ENCODE data around the gene DOP1B.

DOP1B gene

DNA sequence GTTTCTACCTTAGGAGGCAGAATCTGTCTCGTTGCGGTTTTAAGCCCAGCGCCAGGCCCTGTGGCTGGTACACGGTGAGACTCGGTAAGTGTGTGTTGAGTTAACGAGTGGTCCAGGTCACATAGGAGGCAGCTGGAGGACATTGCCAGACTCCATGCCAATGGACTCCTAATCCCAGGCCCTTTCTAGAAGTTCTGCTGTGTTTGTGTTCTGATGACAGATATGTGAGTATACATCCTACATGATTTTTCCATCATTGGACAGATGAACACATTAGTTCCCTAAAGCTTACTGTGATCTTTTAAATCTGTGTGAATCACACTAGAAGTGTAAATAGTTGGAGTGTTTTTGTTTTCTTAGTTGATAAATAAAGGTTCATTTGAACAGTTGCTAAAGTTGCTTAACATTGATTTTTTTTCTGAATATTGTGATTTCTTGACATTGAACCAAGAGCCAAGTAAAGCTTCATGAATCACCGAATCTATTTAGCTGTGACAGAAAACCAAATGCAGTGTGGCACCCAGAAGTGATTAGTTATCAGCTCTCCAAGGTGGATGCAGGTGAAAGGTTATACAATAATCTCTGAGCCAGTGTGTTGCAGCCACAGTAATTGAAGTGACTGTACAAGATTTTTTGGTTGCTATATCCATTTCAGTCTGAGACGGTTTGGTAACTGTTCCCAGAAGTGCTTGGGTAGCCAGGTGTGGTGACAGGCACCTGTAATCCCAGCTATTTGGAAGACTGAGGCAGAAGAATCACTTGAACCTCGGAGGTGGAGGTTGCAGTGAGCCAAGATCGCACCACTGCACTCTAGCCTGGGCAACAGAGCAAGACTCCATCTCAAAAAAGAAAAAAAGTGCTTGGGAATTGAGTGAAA is 46.3 kb downstream of the DOP1B start:
- Histone ChIP-seq H3K4me1 (ENCODE audit: control insufficient read depth, insufficient read depth, low read length) (no peaks in the 10 kb centered on the region), H3K9ac (ENCODE audit: low read length) (no peak overlapping the region), H3K27ac (ENCODE audit: low read depth, low read length) (no peak overlapping the region), H3K36me3 (ENCODE audit: control insufficient read depth, insufficient read depth, low read length) (peaks cover 3% of the 10 kb centered on the region), H3K4me3 (ENCODE audit: low read length) (no peak overlapping the region), H3K27me3 (ENCODE audit: control insufficient read depth, insufficient read depth, low read length) (no peaks in the 10 kb centered on the region)

DNA sequence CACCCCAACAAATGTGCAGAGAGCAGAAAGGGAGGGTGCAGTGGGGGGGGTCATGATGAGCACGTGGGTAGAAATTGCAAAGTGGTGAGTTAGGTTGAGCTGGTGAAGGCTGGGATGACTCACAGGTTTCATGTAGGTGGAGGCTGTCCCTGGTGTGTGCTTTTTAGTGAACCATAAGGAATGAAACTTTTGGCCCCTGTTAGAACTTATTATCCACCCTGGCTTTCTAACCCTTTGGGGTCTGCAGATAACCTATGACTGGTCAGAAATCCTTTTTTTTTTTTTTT is 46.9 kb downstream of the DOP1B start:
- no peak overlapping the region for H3K27ac ChIP-seq (ENCODE audit: low read depth, low read length)

DNA sequence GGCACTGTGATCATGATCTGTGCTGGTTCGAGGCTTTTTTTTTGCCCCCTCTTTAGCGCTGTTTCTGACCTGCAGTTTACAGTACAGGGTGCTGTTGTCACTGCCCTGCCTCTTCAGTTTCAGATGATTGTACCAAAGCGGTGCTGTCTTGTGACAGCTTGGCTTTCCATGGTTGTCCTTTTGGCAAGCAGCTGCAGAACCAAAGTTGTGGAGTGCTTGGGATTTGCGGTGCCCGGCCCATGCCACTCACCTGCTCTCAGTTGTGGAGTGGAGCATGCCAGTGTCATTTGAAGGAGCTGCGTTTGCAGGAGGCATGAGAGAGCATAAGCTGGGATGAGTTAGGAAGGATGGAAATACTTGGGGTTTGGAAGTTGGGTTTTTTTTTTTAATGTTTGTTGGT is 48.4 kb downstream of the DOP1B start:
- no peaks in the 10 kb centered on the region for H3K4me1 ChIP-seq (ENCODE audit: control insufficient read depth, insufficient read depth, low read length)
- no peak overlapping the region for H3K4me3 ChIP-seq (ENCODE audit: low read length)
- H3K36me3 ChIP-seq (ENCODE audit: control insufficient read depth, insufficient read depth, low read length): peaks cover 3% of the 10 kb centered on the region
- H3K9ac ChIP-seq (ENCODE audit: low read length): no peak overlapping the region
- no peaks in the 10 kb centered on the region for H3K27me3 ChIP-seq (ENCODE audit: control insufficient read depth, insufficient read depth, low read length)
- H3K27ac ChIP-seq (ENCODE audit: low read depth, low read length): no peak overlapping the region

More for the DNA sequence above, 46.9 kb downstream of the DOP1B start:
- no peaks in the 10 kb centered on the region for H3K27me3 ChIP-seq (ENCODE audit: control insufficient read depth, insufficient read depth, low read length)
- no peaks in the 10 kb centered on the region for H3K4me1 ChIP-seq (ENCODE audit: control insufficient read depth, insufficient read depth, low read length)
- H3K9ac ChIP-seq (ENCODE audit: low read length): no peak overlapping the region
- H3K4me3 ChIP-seq (ENCODE audit: low read length): no peak overlapping the region
- peaks cover 3% of the 10 kb centered on the region for H3K36me3 ChIP-seq (ENCODE audit: control insufficient read depth, insufficient read depth, low read length)

DNA sequence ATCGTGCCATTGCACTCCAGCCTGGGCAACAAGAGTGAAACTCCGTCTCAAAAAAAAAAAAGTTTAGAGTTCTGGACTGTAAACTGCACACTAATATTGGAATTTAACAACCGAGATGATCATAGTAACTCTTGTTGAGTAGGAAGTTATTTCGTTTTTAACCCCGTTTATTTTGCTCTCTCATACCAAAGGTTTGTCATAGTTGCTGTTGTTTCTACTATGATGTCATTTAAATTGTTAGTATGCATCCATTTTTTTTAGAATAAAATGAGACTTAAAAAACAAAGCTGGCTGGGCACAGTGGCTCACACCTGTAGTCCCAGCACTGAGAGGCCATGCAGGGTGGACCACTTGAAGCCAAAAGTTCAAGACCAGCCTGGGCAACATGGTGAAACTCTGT is 49.3 kb downstream of the DOP1B start:
- H3K4me1 ChIP-seq (ENCODE audit: control insufficient read depth, insufficient read depth, low read length): no peaks in the 10 kb centered on the region
- no peak overlapping the region for H3K27ac ChIP-seq (ENCODE audit: low read depth, low read length)
- peaks cover 5% of the 10 kb centered on the region for H3K36me3 ChIP-seq (ENCODE audit: control insufficient read depth, insufficient read depth, low read length)
- no peak overlapping the region for H3K9ac ChIP-seq (ENCODE audit: low read length)
- H3K27me3 ChIP-seq (ENCODE audit: control insufficient read depth, insufficient read depth, low read length): no peaks in the 10 kb centered on the region
- no peak overlapping the region for H3K4me3 ChIP-seq (ENCODE audit: low read length)

Data from rectal smooth muscle tissue (tissue), 1 donor.